HEK293 (cell line): ENCODE measurements around the gene BIN1.

Source experiments
- CTCF ChIA-PET: fragments of 350-600 bp; formaldehyde crosslinking; extraction: SDS; loops from one replicate; lab custom pipeline; 2021; ENCODE audit warnings: antibody characterized with exemption; lab: Yijun Ruan, JAX
- POLR2A ChIA-PET: fragments of 300-600 bp; formaldehyde crosslinking; extraction: SDS; loops from one replicate; lab custom pipeline; 2020; ENCODE audit warnings: antibody characterized with exemption, inconsistent platforms; lab: Yijun Ruan, JAX
- H3K27ac ChIP-seq: fragments of 200-500 bp; sonication (Bioruptor generic); 2 replicates; pipeline ENCODE4 v1.5.1; 2014; ENCODE audit warnings: low read depth, low read length, control low read depth, inconsistent platforms; ENCODE audit errors: extremely low read depth
- H3K36me3 ChIP-seq, 2 experiments: fragments of 200-500 bp in 1 of 2; sonication (Bioruptor generic) in 1 of 2; 1 replicate in 1 of 2; 2 replicates in 1 of 2; pipeline ENCODE4 v1.5.1; 2014 to 2017; ENCODE audit warnings: inconsistent platforms in 2 of 2, low read length in 2 of 2; ENCODE audit not compliant: control insufficient read depth in 2 of 2, insufficient read depth in 1 of 2
- H3K4me1 ChIP-seq: fragments of 200-500 bp; sonication (Bioruptor generic); 2 replicates; pipeline ENCODE4 v1.5.1; 2014; ENCODE audit warnings: mild to moderate bottlenecking, low read length, inconsistent platforms; ENCODE audit not compliant: control insufficient read depth, insufficient read depth
- H3K4me3 ChIP-seq: 2 replicates; pipeline ENCODE4 v1.5.1; 2011; ENCODE audit warnings: low read depth, mild to moderate bottlenecking, control low read depth, low read length, moderate library complexity
- H3K9me3 ChIP-seq: fragments of 200-500 bp; sonication (Bioruptor generic); 2 replicates; pipeline ENCODE4 v1.5.1; 2014; ENCODE audit warnings: low read depth, low read length, inconsistent platforms; ENCODE audit not compliant: control insufficient read depth, insufficient read depth
- GLI4 ChIP-seq: fragments of 450-650 bp; formaldehyde crosslinking; IDR thresholded peaks from 2 replicates; pipeline ENCODE4 v1.5.1; 2016; ENCODE audit warnings: missing biosample characterization, missing genetic modification characterization
- GLIS1 ChIP-seq: fragments of 450-650 bp; formaldehyde crosslinking; IDR thresholded peaks from 2 replicates; pipeline ENCODE4 v1.5.1; 2016; ENCODE audit warnings: missing biosample characterization, missing genetic modification characterization
- KLF10 ChIP-seq: fragments of 450-650 bp; IDR thresholded peaks from 2 replicates; pipeline ENCODE4 v1.5.1; 2018; ENCODE audit warnings: missing biosample characterization, mild to moderate bottlenecking, missing genetic modification characterization
- KLF7 ChIP-seq: fragments of 450-650 bp; formaldehyde crosslinking; IDR thresholded peaks from 2 replicates; pipeline ENCODE4 v1.5.1; 2016; ENCODE audit warnings: missing biosample characterization, missing genetic modification characterization, borderline replicate concordance
- KLF8 ChIP-seq: fragments of 450-650 bp; formaldehyde crosslinking; IDR thresholded peaks from 2 replicates; pipeline ENCODE4 v1.5.1; 2016; ENCODE audit warnings: missing biosample characterization, missing genetic modification characterization
- MEIS1 ChIP-seq: sonication (generic); formaldehyde crosslinking; IDR thresholded peaks from 2 replicates; pipeline ENCODE4 v1.8.1; 2022; ENCODE audit warnings: missing genetic modification reagents, mild to moderate bottlenecking, borderline replicate concordance
- REPIN1 ChIP-seq: fragments of 450-650 bp; formaldehyde crosslinking; IDR thresholded peaks from 2 replicates; pipeline ENCODE4 v1.5.1; 2017; ENCODE audit warnings: missing biosample characterization, missing genetic modification characterization, low read depth
- SALL2 ChIP-seq: fragments of 450-650 bp; formaldehyde crosslinking; IDR thresholded peaks from 2 replicates; pipeline ENCODE4 v1.5.0; 2017; ENCODE audit warnings: missing biosample characterization, mild to moderate bottlenecking, missing genetic modification characterization, borderline replicate concordance
- SETDB1 ChIP-seq: IDR thresholded peaks from one replicate; pipeline ENCODE4 v1.6.1; 2017; ENCODE audit warnings: mild to moderate bottlenecking, low read length, moderate library complexity, mixed read lengths; ENCODE audit not compliant: insufficient read length
- TRIM28 ChIP-seq: IDR thresholded peaks from 2 replicates; pipeline ENCODE4 v1.6.1; 2011; ENCODE audit warnings: low read length, control low read depth, borderline replicate concordance
- ZBTB1 ChIP-seq: fragments of 450-650 bp; formaldehyde crosslinking; IDR thresholded peaks from 2 replicates; pipeline ENCODE4 v1.5.1; 2016; ENCODE audit warnings: missing biosample characterization, missing genetic modification characterization
- ZEB2 ChIP-seq: fragments of 450-650 bp; formaldehyde crosslinking; IDR thresholded peaks from 2 replicates; pipeline ENCODE4 v1.5.1; 2016; ENCODE audit warnings: missing biosample characterization, missing genetic modification characterization
- ZFP69B ChIP-seq: fragments of 450-650 bp; formaldehyde crosslinking; IDR thresholded peaks from 2 replicates; pipeline ENCODE4 v1.5.1; 2016; ENCODE audit warnings: missing biosample characterization, missing genetic modification characterization
- ZIC2 ChIP-seq: fragments of 450-650 bp; formaldehyde crosslinking; IDR thresholded peaks from 2 replicates; pipeline ENCODE4 v1.5.1; 2016; ENCODE audit warnings: missing biosample characterization, missing genetic modification characterization
- ZNF114 ChIP-seq: fragments of 450-650 bp; formaldehyde crosslinking; IDR thresholded peaks from 2 replicates; pipeline ENCODE4 v1.5.0; 2017; ENCODE audit warnings: missing biosample characterization, missing genetic modification characterization
- ZNF169 ChIP-seq: fragments of 450-650 bp; formaldehyde crosslinking; IDR thresholded peaks from 2 replicates; pipeline ENCODE4 v1.5.1; 2016; ENCODE audit warnings: missing biosample characterization, missing genetic modification characterization
- ZNF174 ChIP-seq: fragments of 450-650 bp; formaldehyde crosslinking; IDR thresholded peaks from 2 replicates; pipeline ENCODE4 v1.5.0; 2017; ENCODE audit warnings: missing biosample characterization, mild to moderate bottlenecking, missing genetic modification characterization
- ZNF211 ChIP-seq: fragments of 450-650 bp; formaldehyde crosslinking; IDR thresholded peaks from 2 replicates; pipeline ENCODE4 v1.5.1; 2016; ENCODE audit warnings: low read depth, missing biosample characterization, missing genetic modification characterization
- ZNF266 ChIP-seq: fragments of 450-650 bp; formaldehyde crosslinking; IDR thresholded peaks from 2 replicates; pipeline ENCODE4 v1.5.1; 2016; ENCODE audit warnings: missing biosample characterization, missing genetic modification characterization, low read depth
- ZNF394 ChIP-seq: fragments of 450-650 bp; formaldehyde crosslinking; IDR thresholded peaks from 2 replicates; pipeline ENCODE4 v1.5.1; 2016; ENCODE audit warnings: missing biosample characterization, missing genetic modification characterization, mild to moderate bottlenecking, moderate library complexity, borderline replicate concordance
- ZNF404 ChIP-seq: fragments of 450-650 bp; formaldehyde crosslinking; IDR thresholded peaks from 2 replicates; pipeline ENCODE4 v1.5.1; 2017; ENCODE audit warnings: missing biosample characterization, missing genetic modification characterization
- ZNF585B ChIP-seq: fragments of 450-650 bp; formaldehyde crosslinking; IDR thresholded peaks from 2 replicates; pipeline ENCODE4 v1.5.1; 2016; ENCODE audit warnings: missing biosample characterization, missing genetic modification characterization
- ZNF654 ChIP-seq: fragments of 450-650 bp; formaldehyde crosslinking; IDR thresholded peaks from 2 replicates; pipeline ENCODE4 v1.5.1; 2016; ENCODE audit warnings: low read depth, missing biosample characterization, missing genetic modification characterization
- ZNF677 ChIP-seq: fragments of 450-650 bp; IDR thresholded peaks from 2 replicates; pipeline ENCODE4 v1.5.0; 2018; ENCODE audit warnings: missing biosample characterization, mild to moderate bottlenecking, missing genetic modification characterization, moderate library complexity
- TF ChIP-seq, protein P1 (sequence below): fragments of 450-650 bp; formaldehyde crosslinking; IDR thresholded peaks from 2 replicates; pipeline ENCODE4 v1.5.1; 2016; ENCODE audit warnings: missing biosample characterization, missing genetic modification characterization
- TF ChIP-seq, protein P2 (sequence below): fragments of 450-650 bp; formaldehyde crosslinking; IDR thresholded peaks from 2 replicates; pipeline ENCODE4 v1.5.1; 2016; ENCODE audit warnings: missing biosample characterization, missing genetic modification characterization, borderline replicate concordance

BIN1 gene

DNA sequence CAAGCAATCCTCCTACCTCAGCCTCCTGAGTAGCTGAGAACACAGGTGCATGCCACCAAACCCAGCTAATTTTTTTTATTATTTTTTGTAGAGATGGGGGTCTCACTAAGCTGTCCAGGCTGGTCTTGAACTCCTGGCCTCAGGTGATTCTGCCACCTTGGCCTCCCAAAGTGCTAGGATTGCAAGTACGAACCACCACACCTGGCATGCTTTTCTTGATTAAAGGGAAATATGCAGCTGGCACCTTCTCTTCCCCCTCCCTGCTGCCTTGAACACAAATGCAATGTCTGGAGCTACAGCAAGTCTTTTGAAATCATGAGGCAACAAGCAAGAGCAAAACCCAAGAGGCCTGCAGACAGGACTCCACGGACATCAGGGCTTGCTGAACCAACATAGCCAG is 26.8 kb upstream of the BIN1 start:
- Histone ChIP-seq H3K9me3 (no peaks in the 10 kb centered on the region), H3K4me1 (no peaks in the 10 kb centered on the region), H3K4me3 (no peak overlapping the region), H3K27ac (no peak overlapping the region), H3K36me3 (no peaks in the 10 kb centered on the region)
- CTCF ChIA-PET = interaction anchor here (1.4 kb wide), 1 partner anchor 10 kb away, joined by 3 read pairs; no protein-coding TSS in a partner anchor
- 0 out of 2 replicates have a peak, but pooled peaks have one; percentile 18 for TF ChIP-seq TRIM28
- no peak for TF ChIP-seq KLF8 (tag by site-specific recombination)
- no peak for TF ChIP-seq ZFP69B (tag by site-specific recombination)
- TF ChIP-seq ZEB2 (tag by site-specific recombination) = no peak
- no peak for TF ChIP-seq GLI4 (tag by site-specific recombination)
- no peak for TF ChIP-seq ZNF174 (tag by site-specific recombination)
- no peak for TF ChIP-seq ZNF585B (tag by site-specific recombination)
- TF ChIP-seq SETDB1 = peak; percentile 37
- no peak for TF ChIP-seq SALL2 (tag by site-specific recombination)
- TF ChIP-seq ZNF654 (tag by site-specific recombination) = no peak
- no peak for TF ChIP-seq GLIS1
- POLR2A ChIA-PET = interaction anchor here (0.6 kb wide), 1 partner anchor 64 kb away, joined by 4 read pairs; no protein-coding TSS in a partner anchor

DNA sequence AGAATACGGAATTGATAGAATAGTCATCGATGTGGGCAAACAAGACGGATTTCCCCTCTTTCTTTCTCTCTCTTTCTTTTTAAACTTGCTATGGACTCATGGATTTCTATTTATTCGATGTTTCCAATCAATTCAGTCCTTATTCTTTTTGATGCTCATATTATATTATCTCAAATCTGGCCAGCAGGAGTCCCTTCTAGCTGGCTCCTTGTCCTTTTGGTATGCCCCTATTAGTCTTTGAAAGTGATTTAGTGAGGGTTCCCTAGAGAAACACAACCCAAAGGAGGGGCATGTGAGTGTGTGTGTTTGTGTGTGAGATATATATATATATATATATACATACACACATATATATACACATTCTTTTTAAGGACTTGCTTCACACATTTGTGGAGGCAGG is 23.5 kb upstream of the BIN1 start:
- ChIA-PET POLR2A (no interaction called here), CTCF (interaction anchor here (1.3 to 1.6 kb wide), 2 partner anchors 9 kb away, joined by 3 to 4 read pairs; no protein-coding TSS in a partner anchor)
- TF ChIP-seq, protein P1, sequence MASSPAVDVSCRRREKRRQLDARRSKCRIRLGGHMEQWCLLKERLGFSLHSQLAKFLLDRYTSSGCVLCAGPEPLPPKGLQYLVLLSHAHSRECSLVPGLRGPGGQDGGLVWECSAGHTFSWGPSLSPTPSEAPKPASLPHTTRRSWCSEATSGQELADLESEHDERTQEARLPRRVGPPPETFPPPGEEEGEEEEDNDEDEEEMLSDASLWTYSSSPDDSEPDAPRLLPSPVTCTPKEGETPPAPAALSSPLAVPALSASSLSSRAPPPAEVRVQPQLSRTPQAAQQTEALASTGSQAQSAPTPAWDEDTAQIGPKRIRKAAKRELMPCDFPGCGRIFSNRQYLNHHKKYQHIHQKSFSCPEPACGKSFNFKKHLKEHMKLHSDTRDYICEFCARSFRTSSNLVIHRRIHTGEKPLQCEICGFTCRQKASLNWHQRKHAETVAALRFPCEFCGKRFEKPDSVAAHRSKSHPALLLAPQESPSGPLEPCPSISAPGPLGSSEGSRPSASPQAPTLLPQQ (tag by site-specific recombination) = no peak
- TF ChIP-seq ZNF211 (tag by site-specific recombination) (no peak), KLF10 (tag by site-specific recombination) (no peak), ZNF114 (tag by site-specific recombination) (no peak), ZNF266 (tag by site-specific recombination) (no peak), ZBTB1 (no peak), ZNF404 (tag by site-specific recombination) (no peak), KLF7 (tag by site-specific recombination) (no peak), MEIS1 (CRISPR knock-in tag) (no peak), ZIC2 (no peak), ZNF394 (tag by site-specific recombination) (no peak), ZNF677 (tag by site-specific recombination) (no peak), ZNF169 (tag by site-specific recombination) (no peak), REPIN1 (tag by site-specific recombination) (no peak), GLIS1 (no peak)
- TF ChIP-seq, protein P2, sequence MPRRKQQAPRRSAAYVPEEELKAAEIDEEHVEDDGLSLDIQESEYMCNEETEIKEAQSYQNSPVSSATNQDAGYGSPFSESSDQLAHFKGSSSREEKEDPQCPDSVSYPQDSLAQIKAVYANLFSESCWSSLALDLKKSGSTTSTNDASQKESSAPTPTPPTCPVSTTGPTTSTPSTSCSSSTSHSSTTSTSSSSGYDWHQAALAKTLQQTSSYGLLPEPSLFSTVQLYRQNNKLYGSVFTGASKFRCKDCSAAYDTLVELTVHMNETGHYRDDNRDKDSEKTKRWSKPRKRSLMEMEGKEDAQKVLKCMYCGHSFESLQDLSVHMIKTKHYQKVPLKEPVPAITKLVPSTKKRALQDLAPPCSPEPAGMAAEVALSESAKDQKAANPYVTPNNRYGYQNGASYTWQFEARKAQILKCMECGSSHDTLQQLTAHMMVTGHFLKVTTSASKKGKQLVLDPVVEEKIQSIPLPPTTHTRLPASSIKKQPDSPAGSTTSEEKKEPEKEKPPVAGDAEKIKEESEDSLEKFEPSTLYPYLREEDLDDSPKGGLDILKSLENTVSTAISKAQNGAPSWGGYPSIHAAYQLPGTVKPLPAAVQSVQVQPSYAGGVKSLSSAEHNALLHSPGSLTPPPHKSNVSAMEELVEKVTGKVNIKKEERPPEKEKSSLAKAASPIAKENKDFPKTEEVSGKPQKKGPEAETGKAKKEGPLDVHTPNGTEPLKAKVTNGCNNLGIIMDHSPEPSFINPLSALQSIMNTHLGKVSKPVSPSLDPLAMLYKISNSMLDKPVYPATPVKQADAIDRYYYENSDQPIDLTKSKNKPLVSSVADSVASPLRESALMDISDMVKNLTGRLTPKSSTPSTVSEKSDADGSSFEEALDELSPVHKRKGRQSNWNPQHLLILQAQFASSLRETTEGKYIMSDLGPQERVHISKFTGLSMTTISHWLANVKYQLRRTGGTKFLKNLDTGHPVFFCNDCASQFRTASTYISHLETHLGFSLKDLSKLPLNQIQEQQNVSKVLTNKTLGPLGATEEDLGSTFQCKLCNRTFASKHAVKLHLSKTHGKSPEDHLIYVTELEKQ (tag by site-specific recombination) = no peak
- no peak overlapping the region for H3K4me3 ChIP-seq
- H3K9me3 ChIP-seq = no peaks in the 10 kb centered on the region
- no peaks in the 10 kb centered on the region for H3K4me1 ChIP-seq
- no peaks in the 10 kb centered on the region for H3K36me3 ChIP-seq
- no peak overlapping the region for H3K27ac ChIP-seq
